OCI-LY7 (cell line): ENCODE results near the gene RHBDD1.

Experiments
- EZH2phosphoT487 ChIP-seq: fragments of 200-600 bp; sonication (generic); IDR thresholded peaks from 2 replicates; pipeline ENCODE4 v1.6.1; 2018; ENCODE audit warnings: low read depth, borderline replicate concordance, mild to moderate bottlenecking, mixed run types, antibody characterized with exemption, low read length, moderate library complexity, mixed read lengths
- TF ChIP-seq, protein P1 (sequence below): fragments of 200-600 bp; sonication (generic); conservative IDR thresholded peaks from 2 replicates; pipeline ENCODE4 v1.5.1; 2014; ENCODE audit warnings: mild to moderate bottlenecking, antibody characterized with exemption, low read length, moderate library complexity, mixed read lengths

DNA sequence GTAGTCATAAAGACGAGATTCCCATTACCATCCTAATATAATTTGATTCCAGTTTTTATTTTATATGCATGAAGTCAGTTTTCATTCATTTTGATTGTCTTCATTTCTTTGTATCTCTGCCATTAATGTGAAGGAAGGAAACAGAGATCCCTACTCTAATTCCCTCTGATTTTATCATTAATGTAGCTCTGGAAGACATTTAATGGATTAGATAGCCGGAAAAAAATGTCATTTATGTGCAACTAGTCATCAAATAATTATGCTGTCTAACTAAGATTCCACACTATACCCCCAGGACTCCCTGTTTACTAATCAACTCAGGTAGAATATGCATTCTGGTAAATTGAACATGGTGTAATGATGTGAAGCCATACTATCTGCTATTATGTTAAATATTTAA lies 19.9 kb downstream of the RHBDD1 start:
- TF ChIP-seq, protein P1, sequence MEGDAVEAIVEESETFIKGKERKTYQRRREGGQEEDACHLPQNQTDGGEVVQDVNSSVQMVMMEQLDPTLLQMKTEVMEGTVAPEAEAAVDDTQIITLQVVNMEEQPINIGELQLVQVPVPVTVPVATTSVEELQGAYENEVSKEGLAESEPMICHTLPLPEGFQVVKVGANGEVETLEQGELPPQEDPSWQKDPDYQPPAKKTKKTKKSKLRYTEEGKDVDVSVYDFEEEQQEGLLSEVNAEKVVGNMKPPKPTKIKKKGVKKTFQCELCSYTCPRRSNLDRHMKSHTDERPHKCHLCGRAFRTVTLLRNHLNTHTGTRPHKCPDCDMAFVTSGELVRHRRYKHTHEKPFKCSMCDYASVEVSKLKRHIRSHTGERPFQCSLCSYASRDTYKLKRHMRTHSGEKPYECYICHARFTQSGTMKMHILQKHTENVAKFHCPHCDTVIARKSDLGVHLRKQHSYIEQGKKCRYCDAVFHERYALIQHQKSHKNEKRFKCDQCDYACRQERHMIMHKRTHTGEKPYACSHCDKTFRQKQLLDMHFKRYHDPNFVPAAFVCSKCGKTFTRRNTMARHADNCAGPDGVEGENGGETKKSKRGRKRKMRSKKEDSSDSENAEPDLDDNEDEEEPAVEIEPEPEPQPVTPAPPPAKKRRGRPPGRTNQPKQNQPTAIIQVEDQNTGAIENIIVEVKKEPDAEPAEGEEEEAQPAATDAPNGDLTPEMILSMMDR, result no peak
- no peak for TF ChIP-seq EZH2phosphoT487
